GM12878 (cell line): ENCODE measurements around the gene DEPDC7. TPM values are rescaled to one million over a fixed set of nuclear protein-coding genes. Genes with fewer than 3 reads are reported as not detected.

ENCODE experiments used
- ATAC-seq: fragments of 200-7000 bp; cut with Tn5 transposase; 3 replicates; pipeline ENCODE4 v1.9.1; 2020; ENCODE audit warnings: mild to moderate bottlenecking, moderate library complexity
- BruUV-seq: library from RNA; stranded (reverse); fragments of 400-500 nt; replicated peaks from 2 replicates; lab custom pipeline; 2021; lab: Mats Ljungman, UMichigan
- CTCF ChIA-PET: fragments of 300-600 bp; sonication (Branson Sonifier 250); formaldehyde crosslinking; extraction: SDS; loops from one replicate; lab custom pipeline; 2021; ENCODE audit warnings: inconsistent platforms; lab: Yijun Ruan, JAX
- POLR2A ChIA-PET: fragments of 350-600 bp; formaldehyde crosslinking; extraction: SDS; loops from one replicate; lab custom pipeline; 2021; ENCODE audit warnings: inconsistent platforms; lab: Charles Lee
- RAD21 ChIA-PET: fragments of 300-600 bp; sonication (Branson Sonifier 250); formaldehyde crosslinking; loops from one replicate; lab custom pipeline; 2023; ENCODE audit warnings: antibody characterized with exemption; ENCODE audit not compliant: unreplicated experiment; lab: Charles Lee
- SMC1A ChIA-PET: fragments of 300-600 bp; sonication (Branson Sonifier 250); formaldehyde crosslinking; loops from one replicate; lab custom pipeline; 2023; ENCODE audit not compliant: unreplicated experiment, uncharacterized antibody; lab: Charles Lee
- DNase-seq: peaks from one replicate; pipeline ENCODE4 v3.0.0-alpha.2; 2011; ENCODE audit warnings: low read depth, low spot score
- FAIRE-seq: peaks from 3 replicates; lab custom pipeline; 2011; peaks lifted over from hg19 to GRCh38; lab: Jason Lieb, UNC
- H2AFZ ChIP-seq: 2 replicates; pipeline ENCODE4 v1.6.0; 2011; ENCODE audit warnings: low read depth, low read length, control low read depth; ENCODE audit not compliant: control insufficient read depth
- H3K27ac ChIP-seq: 2 replicates; pipeline ENCODE4 v1.5.1; 2011; ENCODE audit warnings: control low read depth; ENCODE audit not compliant: control insufficient read depth, insufficient read depth
- H3K27me3 ChIP-seq, 2 experiments: replicated peaks in 1 of 2; 2 replicates each; pipeline versions ENCODE4 v1.6.0 to v1.6.1; 2011; ENCODE audit warnings: low read length in 1 of 2; ENCODE audit not compliant: control insufficient read depth in 2 of 2, insufficient read depth in 2 of 2
- H3K36me3 ChIP-seq, 2 experiments: 2 replicates each; pipeline ENCODE4 v1.5.1; 2011; ENCODE audit warnings: low read length in 1 of 2; ENCODE audit not compliant: control insufficient read depth in 2 of 2, insufficient read depth in 2 of 2
- H3K4me1 ChIP-seq: 2 replicates; pipeline ENCODE4 v1.6.1; 2011; ENCODE audit warnings: mild to moderate bottlenecking, low read length, moderate library complexity, mixed read lengths; ENCODE audit not compliant: control insufficient read depth, insufficient read depth
- H3K4me2 ChIP-seq: 2 replicates; pipeline ENCODE4 v1.6.0; 2011; ENCODE audit warnings: control low read depth; ENCODE audit not compliant: control insufficient read depth, insufficient read depth
- H3K4me3 ChIP-seq: fragments of 200-600 bp; sonication (generic); 2 replicates; pipeline ENCODE4 v1.5.1; 2016
- H3K79me2 ChIP-seq: 2 replicates; pipeline ENCODE4 v1.6.0; 2011; ENCODE audit warnings: low read length; ENCODE audit not compliant: control insufficient read depth, insufficient read depth
- H3K9ac ChIP-seq: 2 replicates; pipeline ENCODE4 v1.8.0; 2011; ENCODE audit warnings: low read length, control low read depth, mixed read lengths; ENCODE audit not compliant: control insufficient read depth, insufficient read depth
- H3K9me3 ChIP-seq: replicated peaks from 3 replicates; pipeline ENCODE4 v1.5.1; 2011; ENCODE audit warnings: mild to moderate bottlenecking, low read length; ENCODE audit not compliant: control insufficient read depth, insufficient read depth
- H4K20me1 ChIP-seq: 2 replicates; pipeline ENCODE4 v1.6.0; 2011; ENCODE audit not compliant: control insufficient read depth, insufficient read depth
- BRCA1 ChIP-seq: IDR thresholded peaks from 2 replicates; pipeline ENCODE4 v1.6.1; 2011; ENCODE audit warnings: low read depth, low read length, improper control_type of control experiment
- MYB ChIP-seq: fragments of 150-350 bp; IDR thresholded peaks from 2 replicates; pipeline ENCODE4 v1.6.1; 2014; ENCODE audit warnings: mild to moderate bottlenecking, low read depth, low read length, borderline replicate concordance
- PKNOX1 ChIP-seq: fragments of 450-650 bp; IDR thresholded peaks from 2 replicates; pipeline ENCODE4 v1.6.1; 2016; ENCODE audit warnings: mild to moderate bottlenecking
- SMAD5 ChIP-seq: IDR thresholded peaks from 2 replicates; pipeline ENCODE4 v1.6.1; 2016; ENCODE audit warnings: antibody characterized with exemption, low read depth
- SP1 ChIP-seq: IDR thresholded peaks from one replicate; pipeline ENCODE4 v1.6.1; 2011; ENCODE audit warnings: low read depth, low read length
- SREBF1 ChIP-seq: IDR thresholded peaks from 2 replicates; pipeline ENCODE4 v1.6.1; 2012; ENCODE audit warnings: mild to moderate bottlenecking, low read length
- TBL1XR1 ChIP-seq: IDR thresholded peaks from 2 replicates; pipeline ENCODE4 v1.6.1; 2012; ENCODE audit warnings: low read depth, low read length, improper control_type of control experiment
- WGBS: methylation state at CpG from one replicate; pipeline ENCODE4 v1.1.6; 2016; ENCODE audit warnings: low lambda C conversion rate; ENCODE audit not compliant: insufficient replicate concordance, insufficient coverage; ENCODE audit errors: missing lambda C conversion rate; 5-methylcytosine and 5-hydroxymethylcytosine counted together
- in situ Hi-C: fragments of 300-500 bp; cut with MboI; formaldehyde crosslinking; loops from 9 replicates; pipeline ENCODE4 v1.14.3; 2018; ENCODE audit warnings: mixed read lengths
- intact Hi-C: fragments of 100-400 bp; cut with micrococcal nuclease; formaldehyde crosslinking; loops from one replicate; pipeline ENCODE4 v1.14.2; 2022; ENCODE audit not compliant: unreplicated experiment
- polyA plus RNA-seq, 11 experiments: library from polyadenylated mRNA; depleted of rRNA in 4 of 11; unstranded in 6 of 11; stranded (reverse) in 5 of 11; fragments of >200 nt; fragmentation: Nextera tagmentation in 4 of 11; fragmentation: Illumina TruSeq in 1 of 11; extraction: Ambion mirVana in 4 of 11; extraction: Trizol in 1 of 11; gene quantifications; 1 replicate in 1 of 11; 2 replicates in 10 of 11; pipeline versions ENCODE4 v1.2.1 to v1.2.3, GENCODE V29; 2011 to 2016; ENCODE audit warnings: inconsistent platforms in 2 of 11, missing spikeins in 2 of 11, low read depth in 1 of 11
- total RNA-seq, 4 experiments: library from RNA; depleted of rRNA in 3 of 4; stranded (reverse); fragments of >200 nt in 3 of 4; fragmentation: Illumina TruSeq in 1 of 4; extraction: Trizol in 1 of 4; gene quantifications; 2 replicates each; pipeline versions ENCODE4 v1.2.1 to v1.2.3, GENCODE V29; 2013 to 2021

Gene DEPDC7
- total and polyA plus RNA-seq, 10 of the 15 experiments (the other 5 are each of a cell fraction or from before 2014, with no cell fraction given) = 0.06 to 1.1 (median 0.49) TPM

- WGBS = 58% methylated on average over 3 of the region's 3 CpGs
- ChIA-PET SMC1A (interaction anchor here (0.8 to 1.8 kb wide), 6 partner anchors 8 to 38 kb away, joined by 3 to 12 read pairs (median 4); partner anchors contain the start of gene DEPDC7), POLR2A (interaction anchor here (0.5 to 1.4 kb wide), 3 partner anchors 10 to 14 kb away, joined by 3 to 9 read pairs (median 3); no protein-coding TSS in a partner anchor), RAD21 (interaction anchor here (0.6 to 1.6 kb wide), 2 partner anchors 40 to 124 kb away, joined by 4 to 5 read pairs; no protein-coding TSS in a partner anchor), CTCF (interaction anchor here (1.0 to 1.7 kb wide), 3 partner anchors 21 to 43 kb away, joined by 3 to 6 read pairs (median 3); no protein-coding TSS in a partner anchor)
- Histone ChIP-seq H3K9ac (no peak overlapping the region), H3K4me1 (no peaks in the 10 kb centered on the region), H3K4me3 (no peak overlapping the region), H4K20me1 (no peaks in the 10 kb centered on the region), H3K36me3 (no peaks in the 10 kb centered on the region), H3K79me2 (no peaks in the 10 kb centered on the region), H3K27ac (no peak overlapping the region), H3K9me3 (no peaks in the 10 kb centered on the region), H3K27me3 (no peaks in the 10 kb centered on the region), H2AFZ (no peak overlapping the region), H3K4me2 (no peak overlapping the region)
- ATAC-seq = no peak
- TF ChIP-seq PKNOX1 (no peak), SP1 (no peak), BRCA1 (no peak), SREBF1 (no peak), MYB (no peak), TBL1XR1 (no peak), SMAD5 (no peak)
- no peak for FAIRE-seq
- no peak for DNase-seq
- in situ Hi-C loops = no loop called here
- intact Hi-C loops = no loop called here
- no TSS peak for BruUV-seq
Observed at GRCh38 chr11:33025339-33025722, 9.7 kb downstream of the DEPDC7 start.
